GM03348 (cell line): ENCODE data around the gene NUP210L.

Experiments
- DNase-seq: peaks from one replicate; pipeline ENCODE4 v3.0.0; 2012; ENCODE audit warnings: low spot score

The NUP210L gene

DNA sequence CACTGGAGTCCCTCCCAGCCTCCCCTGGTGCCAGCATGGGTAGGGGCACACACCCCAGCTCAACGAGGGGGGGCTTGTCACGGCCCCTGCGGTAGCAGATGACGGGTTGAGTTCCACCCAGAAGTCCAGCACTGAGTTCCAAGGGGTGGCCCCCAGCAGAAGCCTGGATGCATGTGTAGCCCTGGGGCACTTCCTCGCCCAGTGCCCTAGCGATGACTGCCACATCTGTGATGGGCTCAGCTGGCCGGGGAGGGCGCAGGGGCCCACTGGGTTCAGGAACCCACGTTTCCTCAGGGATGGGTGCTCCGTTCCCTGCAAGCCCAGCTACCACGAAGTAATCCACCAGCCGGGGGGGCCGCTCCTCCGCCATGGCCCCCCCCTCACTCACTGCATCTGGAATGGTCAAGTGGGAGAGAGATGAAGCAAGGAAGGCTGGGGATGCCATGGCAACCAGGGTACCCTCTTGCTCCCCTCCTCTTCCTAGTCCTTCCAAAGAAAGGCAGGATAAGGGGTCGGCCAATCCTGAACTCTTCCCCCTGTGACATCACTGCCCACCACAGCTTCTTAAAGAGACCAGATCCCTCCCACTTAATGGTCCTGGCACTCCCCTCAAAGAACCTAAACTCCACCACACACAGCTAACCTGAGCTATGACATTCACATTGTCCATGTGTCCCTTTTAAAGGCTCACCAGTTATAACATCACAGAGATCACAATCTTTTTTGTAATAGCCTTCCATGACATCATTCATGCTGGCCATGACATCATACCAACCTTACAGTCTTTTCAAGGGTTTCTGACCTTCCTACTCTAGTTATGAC lies 210.7 kb downstream of the NUP210L start:
- no peak for DNase-seq

GRCh38 chr1:153942766-153943549 lies 211.9 kb downstream of the NUP210L start:
- DNase-seq: no peak
